Right lobe of liver (tissue), 6 donors: ENCODE measurements around the gene BLMH. TPM values are rescaled to one million over a fixed set of nuclear protein-coding genes. Genes with fewer than 3 reads are reported as not detected.

Experiments used
- ATAC-seq, 4 donors: fragments of 200-7000 bp; cut with Tn5 transposase; one replicate each; pipeline ENCODE4 v1.9.1; 2020; ENCODE audit warnings: mild to moderate bottlenecking in 4 of 4, moderate library complexity in 4 of 4
- DNase-seq, 3 donors: peaks; one replicate each; pipeline ENCODE4 v3.0.0-alpha.2; 2020
- H3K27ac ChIP-seq, 3 donors: fragments of 200-600 bp; one replicate each; pipeline ENCODE4 v1.8.0; 2022
- H3K27me3 ChIP-seq, 2 donors: fragments of 200-600 bp; one replicate each; pipeline ENCODE4 v1.8.0; 2022
- H3K36me3 ChIP-seq, 4 donors: fragments of 200-600 bp; sonication (generic) in 1 of 4; one replicate each; pipeline versions ENCODE4 v1.5.1 to v1.8.0; 2017 to 2022; ENCODE audit warnings: control low read depth in 1 of 4
- H3K4me1 ChIP-seq, 4 donors: fragments of 200-600 bp; sonication (generic) in 1 of 4; one replicate each; pipeline versions ENCODE4 v1.5.1 to v1.8.0; 2017 to 2022; ENCODE audit warnings: control low read depth in 1 of 4
- H3K4me3 ChIP-seq, 3 donors: fragments of 200-600 bp; one replicate each; pipeline ENCODE4 v1.8.0; 2022
- H3K9me3 ChIP-seq, 4 donors: fragments of 200-600 bp; sonication (generic) in 1 of 4; one replicate each; pipeline versions ENCODE4 v1.5.1 to v1.8.0; 2017 to 2022; ENCODE audit warnings: control low read depth in 1 of 4
- POLR2A ChIP-seq: fragments of 450-650 bp; IDR thresholded peaks from one replicate; pipeline ENCODE4 v1.6.1; 2017; ENCODE audit warnings: antibody characterized with exemption, mild to moderate bottlenecking
- WGBS: methylation state at CpG from one replicate; pipeline ENCODE4 v1.1.6; 2018; ENCODE audit warnings: low coverage, low lambda C conversion rate; ENCODE audit not compliant: insufficient coverage; ENCODE audit errors: missing lambda C conversion rate; 5-methylcytosine and 5-hydroxymethylcytosine counted together
- intact Hi-C, 2 donors: fragments of 100-400 bp; cut with DNase I; formaldehyde crosslinking; loops; one replicate each; pipeline versions ENCODE4 v1.11.2 to v1.14.1; 2022
- small RNA-seq, 2 experiments: library from RNA; depleted of rRNA; stranded (forward); fragments of <200 nt; gene quantifications; one replicate each; pipeline ENCODE3, GENCODE V24; 2016
- total RNA-seq, 6 experiments: library from RNA; depleted of rRNA in 2 of 6; stranded (reverse); fragments of >200 nt in 2 of 6; fragmentation: NEBNext Ultra II Directional in 3 of 6; extraction: Animal tissue kit (Norgen Biotek cat#: 25700) in 3 of 6; gene quantifications; one replicate each; pipeline versions ENCODE4 v1.1.0 to v1.2.4, GENCODE V29; 2016 to 2023
- TF ChIP-seq, protein P1 (sequence below), 4 donors: fragments of 200-600 bp in 3 of 4; fragments of 450-650 bp in 1 of 4; IDR thresholded peaks; one replicate each; pipeline versions ENCODE4 v1.5.1 to v1.8.0; 2016 to 2022; ENCODE audit warnings: antibody characterized with exemption in 4 of 4, mild to moderate bottlenecking in 2 of 4
- donor health status: DM: no; HTN: yes; CAD: no.
- donor health status: DM: no; HTN: no; CAD: no.
- donor health status: DM: no; HTN: no; CAD: no.
- donor health status: DM: no; HTN: yes; CAD: no.
- donor health status: DM: no; HTN: yes; CAD: no.

The BLMH gene
- total RNA-seq, 6 experiments from 2014 or later, result 7.0 to 9.2 (median 7.3) TPM

GRCh38 chr17:30200106-30200505 is 91.6 kb downstream of the BLMH start:
- H3K4me1 ChIP-seq, result no peaks in the 10 kb centered on the region
- H3K27me3 ChIP-seq, result no peaks in the 10 kb centered on the region
- no peaks in the 10 kb centered on the region for H3K36me3 ChIP-seq
- no peaks in the 10 kb centered on the region for H3K9me3 ChIP-seq
- no peak for ATAC-seq
- H3K4me3 ChIP-seq, result no peak overlapping the region
- H3K27ac ChIP-seq, result no peak overlapping the region
- 60% methylated on average over 6 of the region's 10 CpGs for WGBS
- intact Hi-C loops, result no loop called here
- no peak for TF ChIP-seq POLR2A
- no peak for DNase-seq

DNA sequence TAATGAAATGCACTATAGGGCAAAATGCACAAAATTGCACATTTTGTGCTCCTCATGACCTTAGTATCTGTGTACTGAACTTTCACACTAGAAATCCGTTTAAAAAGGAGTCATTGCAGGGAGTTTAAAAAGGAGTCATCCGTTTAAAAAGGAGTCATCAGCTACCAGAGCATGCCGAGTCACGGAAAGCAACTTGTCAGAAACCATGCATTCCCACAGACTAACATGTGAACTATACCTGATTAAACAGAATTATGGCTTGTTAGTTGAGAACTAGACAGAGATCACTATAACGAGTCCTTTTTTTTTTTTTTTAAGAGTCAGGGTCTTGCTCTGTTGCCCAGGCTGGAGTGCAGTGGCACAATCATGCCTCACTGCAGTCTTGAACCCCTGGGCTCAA is 92.1 kb downstream of the BLMH start:
- Histone ChIP-seq H3K36me3 (no peaks in the 10 kb centered on the region), H3K4me3 (no peak overlapping the region), H3K9me3 (no peaks in the 10 kb centered on the region), H3K4me1 (no peaks in the 10 kb centered on the region), H3K27ac (no peak overlapping the region), H3K27me3 (no peaks in the 10 kb centered on the region)
- WGBS, result 73% methylated on average over 5 of the region's 5 CpGs
- TF ChIP-seq POLR2A, result no peak
- TF ChIP-seq, protein P1, sequence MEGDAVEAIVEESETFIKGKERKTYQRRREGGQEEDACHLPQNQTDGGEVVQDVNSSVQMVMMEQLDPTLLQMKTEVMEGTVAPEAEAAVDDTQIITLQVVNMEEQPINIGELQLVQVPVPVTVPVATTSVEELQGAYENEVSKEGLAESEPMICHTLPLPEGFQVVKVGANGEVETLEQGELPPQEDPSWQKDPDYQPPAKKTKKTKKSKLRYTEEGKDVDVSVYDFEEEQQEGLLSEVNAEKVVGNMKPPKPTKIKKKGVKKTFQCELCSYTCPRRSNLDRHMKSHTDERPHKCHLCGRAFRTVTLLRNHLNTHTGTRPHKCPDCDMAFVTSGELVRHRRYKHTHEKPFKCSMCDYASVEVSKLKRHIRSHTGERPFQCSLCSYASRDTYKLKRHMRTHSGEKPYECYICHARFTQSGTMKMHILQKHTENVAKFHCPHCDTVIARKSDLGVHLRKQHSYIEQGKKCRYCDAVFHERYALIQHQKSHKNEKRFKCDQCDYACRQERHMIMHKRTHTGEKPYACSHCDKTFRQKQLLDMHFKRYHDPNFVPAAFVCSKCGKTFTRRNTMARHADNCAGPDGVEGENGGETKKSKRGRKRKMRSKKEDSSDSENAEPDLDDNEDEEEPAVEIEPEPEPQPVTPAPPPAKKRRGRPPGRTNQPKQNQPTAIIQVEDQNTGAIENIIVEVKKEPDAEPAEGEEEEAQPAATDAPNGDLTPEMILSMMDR (IDR thresholded peaks at IDR 0.05), result no peak
- DNase-seq (no peak), ATAC-seq (no peak)
- intact Hi-C loops, result no loop called here

Small RNA genes within 50 kb of the gene (small RNA-seq; reads per million reads assigned to genes)
- 420 to 461 reads per million in 2 experiments for gene RF00154
- gene RNU6-1267P, result 0 reads per million in 2 experiments

Other genes with a start within 250 kb of the BLMH start
- 10 to 100 TPM in 1 of 6 experiments, 1 to 10 TPM in 5; 5.8 to 11.7 (median 8.1) TPM for gene NSRP1, start 175.1 kb downstream of the BLMH start, total RNA-seq
- not detected for gene SLC6A4, start 56.2 kb downstream of the BLMH start, total RNA-seq
- gene TMIGD1, start 42.1 kb upstream of the BLMH start, total RNA-seq, result not detected
- 100 to 1,000 TPM in 2 of 6 experiments, 10 to 100 TPM in 4; 42.2 to 129 (median 53.5) TPM for gene CPD, start 87.0 kb upstream of the BLMH start, total RNA-seq
- gene GOSR1, start 185.5 kb upstream of the BLMH start, total RNA-seq, result 10 to 100 TPM; 20.0 to 33.7 (median 27.1) TPM